ENCODE results near the gene UBTD1. TPM values are rescaled to one million over a fixed set of nuclear protein-coding genes. Genes with fewer than 3 reads are reported as not detected.

UBTD1 gene
- total RNA-seq, 1 donor from 2014 or later = 37.5 TPM

DNA sequence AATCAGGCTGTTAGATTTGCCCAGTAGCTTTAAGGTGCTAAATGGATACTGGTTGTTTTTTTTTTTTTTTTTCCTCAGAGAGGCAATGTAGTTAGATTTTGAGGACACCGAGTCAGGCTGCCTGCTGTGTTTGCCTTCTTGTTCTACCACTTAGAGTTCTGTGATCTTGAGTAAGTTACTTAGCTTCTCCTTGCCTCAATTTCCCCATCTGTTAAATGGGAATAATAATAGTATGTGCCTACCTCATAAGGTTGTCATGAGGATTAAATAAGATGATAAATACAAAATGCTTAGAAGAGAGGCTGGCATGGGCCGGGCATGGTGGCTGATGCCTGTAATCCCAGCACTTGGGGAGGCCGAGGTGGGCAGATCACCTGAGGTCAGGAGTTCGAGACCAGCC lies 120.0 kb downstream of the UBTD1 start:
- no peak overlapping the region for H3K4me3 ChIP-seq
- no peaks in the 10 kb centered on the region for H3K9me3 ChIP-seq
- H3K27me3 ChIP-seq = no peaks in the 10 kb centered on the region
- TF ChIP-seq, protein P1, sequence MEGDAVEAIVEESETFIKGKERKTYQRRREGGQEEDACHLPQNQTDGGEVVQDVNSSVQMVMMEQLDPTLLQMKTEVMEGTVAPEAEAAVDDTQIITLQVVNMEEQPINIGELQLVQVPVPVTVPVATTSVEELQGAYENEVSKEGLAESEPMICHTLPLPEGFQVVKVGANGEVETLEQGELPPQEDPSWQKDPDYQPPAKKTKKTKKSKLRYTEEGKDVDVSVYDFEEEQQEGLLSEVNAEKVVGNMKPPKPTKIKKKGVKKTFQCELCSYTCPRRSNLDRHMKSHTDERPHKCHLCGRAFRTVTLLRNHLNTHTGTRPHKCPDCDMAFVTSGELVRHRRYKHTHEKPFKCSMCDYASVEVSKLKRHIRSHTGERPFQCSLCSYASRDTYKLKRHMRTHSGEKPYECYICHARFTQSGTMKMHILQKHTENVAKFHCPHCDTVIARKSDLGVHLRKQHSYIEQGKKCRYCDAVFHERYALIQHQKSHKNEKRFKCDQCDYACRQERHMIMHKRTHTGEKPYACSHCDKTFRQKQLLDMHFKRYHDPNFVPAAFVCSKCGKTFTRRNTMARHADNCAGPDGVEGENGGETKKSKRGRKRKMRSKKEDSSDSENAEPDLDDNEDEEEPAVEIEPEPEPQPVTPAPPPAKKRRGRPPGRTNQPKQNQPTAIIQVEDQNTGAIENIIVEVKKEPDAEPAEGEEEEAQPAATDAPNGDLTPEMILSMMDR (IDR thresholded peaks at IDR 0.05) = no peak
- no peaks in the 10 kb centered on the region for H3K4me1 ChIP-seq
- intact Hi-C loops (cut with DNase I) = no loop called here
- H3K36me3 ChIP-seq = no peaks in the 10 kb centered on the region
- H3K27ac ChIP-seq = no peak overlapping the region
- DNase-seq = no peak
- no peak for ATAC-seq

Other genes with a start within 250 kb of the UBTD1 start
- gene ARHGAP19, start 206.3 kb upstream of the UBTD1 start, total RNA-seq = 14.0 TPM
- 10.4 TPM for gene FRAT1, start 179.7 kb upstream of the UBTD1 start, total RNA-seq
- gene FRAT2, start 164.2 kb upstream of the UBTD1 start, total RNA-seq = 20.4 TPM
- 23.7 TPM for gene RRP12, start 97.6 kb upstream of the UBTD1 start, total RNA-seq
- 139 TPM for gene PGAM1, start 72.7 kb upstream of the UBTD1 start, total RNA-seq
- 27.0 TPM for gene EXOSC1, start 52.9 kb upstream of the UBTD1 start, total RNA-seq
- 63.2 TPM for gene ZDHHC16, start 52.7 kb upstream of the UBTD1 start, total RNA-seq
- gene MMS19, start 502 bp upstream of the UBTD1 start, total RNA-seq = 70.7 TPM
- 0.98 TPM for gene ANKRD2, start 73.9 kb downstream of the UBTD1 start, total RNA-seq
- gene HOGA1, start 85.5 kb downstream of the UBTD1 start, total RNA-seq = 2.3 TPM
- gene C10orf62, start 90.8 kb downstream of the UBTD1 start, total RNA-seq = not detected
- 3.8 TPM for gene MORN4, start 134.6 kb downstream of the UBTD1 start, total RNA-seq
- gene PI4K2A, start 141.7 kb downstream of the UBTD1 start, total RNA-seq = 28.3 TPM
- 20.5 TPM for gene AVPI1, start 188.3 kb downstream of the UBTD1 start, total RNA-seq
- 43.8 TPM for gene MARVELD1, start 214.8 kb downstream of the UBTD1 start, total RNA-seq
- 29.4 TPM for gene ZFYVE27, start 238.2 kb downstream of the UBTD1 start, total RNA-seq